SK-N-SH (cell line): ENCODE data around the gene SBF2. TPM values are rescaled to one million over a fixed set of nuclear protein-coding genes. Genes with fewer than 3 reads are reported as not detected.
"Not testable (repeated sequence)": the region's sequence is repeated elsewhere in the genome, so short reads cannot be mapped to it uniquely, and the experiment has no call there.

Source experiments
- CTCF ChIA-PET: fragments of 300-600, 350-600 bp; formaldehyde crosslinking; extraction: SDS; loops from one replicate; lab custom pipeline; 2021; lab: Yijun Ruan, JAX
- POLR2A ChIA-PET: fragments of 350-600 bp; sonication (Branson Sonifier 250); formaldehyde crosslinking; extraction: SDS; loops from one replicate; lab custom pipeline; 2020; ENCODE audit warnings: antibody characterized with exemption, inconsistent platforms; lab: Yijun Ruan, JAX
- DNase-seq: peaks from one replicate; pipeline ENCODE4 v3.0.0; 2012
- H2AFZ ChIP-seq: fragments of 200-600 bp; sonication (generic); 2 replicates; pipeline ENCODE4 v1.8.1; 2016; ENCODE audit warnings: antibody characterized with exemption, mild to moderate bottlenecking, low read depth
- H3F3A ChIP-seq: fragments of 200-600 bp; sonication (generic); replicated peaks from 2 replicates; pipeline ENCODE3; 2016; ENCODE audit warnings: antibody characterized with exemption, mild to moderate bottlenecking; ENCODE audit not compliant: insufficient read depth
- H3K27ac ChIP-seq, 2 experiments: fragments of 200-500 bp in 1 of 2; fragments of 200-600 bp in 1 of 2; sonication (Bioruptor generic) in 1 of 2; sonication (generic), shearing (Covaris generic) in 1 of 2; 2 replicates each; pipeline versions ENCODE4 v1.5.1 to v1.6.1; 2014 to 2016; ENCODE audit warnings: low read depth in 2 of 2, inconsistent platforms in 1 of 2, low read length in 1 of 2, mild to moderate bottlenecking in 1 of 2, mixed read lengths in 1 of 2
- H3K27me3 ChIP-seq: fragments of 200-600 bp; sonication (generic), shearing (Covaris generic); 2 replicates; pipeline ENCODE4 v1.6.1; 2016; ENCODE audit warnings: mixed run types; ENCODE audit not compliant: insufficient read depth
- H3K36me3 ChIP-seq, 2 experiments: fragments of 200-500 bp in 1 of 2; fragments of 200-600 bp in 1 of 2; sonication (Bioruptor generic) in 1 of 2; sonication (generic) in 1 of 2; replicated peaks in 1 of 2; 2 replicates each; pipeline versions ENCODE3 to v1.5.1; 2014 to 2016; ENCODE audit warnings: low read length in 1 of 2, mild to moderate bottlenecking in 1 of 2; ENCODE audit not compliant: insufficient read depth in 2 of 2, control insufficient read depth in 1 of 2
- H3K4me1 ChIP-seq, 2 experiments: fragments of 200-500 bp in 1 of 2; fragments of 200-600 bp in 1 of 2; sonication (Bioruptor generic) in 1 of 2; sonication (generic), shearing (Covaris generic) in 1 of 2; 2 replicates each; pipeline versions ENCODE4 v1.5.1 to v1.6.1; 2014 to 2016; ENCODE audit warnings: low read depth in 1 of 2, low read length in 1 of 2, mixed run types in 1 of 2; ENCODE audit not compliant: insufficient read depth in 2 of 2, control insufficient read depth in 1 of 2
- H3K4me2 ChIP-seq: fragments of 200-600 bp; sonication (generic), shearing (Covaris generic); 2 replicates; pipeline ENCODE4 v1.6.1; 2017; ENCODE audit warnings: mixed run types
- H3K4me3 ChIP-seq, 2 experiments: fragments of 200-500 bp in 1 of 2; fragments of 200-600 bp in 1 of 2; sonication (Bioruptor generic) in 1 of 2; sonication (generic), shearing (Covaris generic) in 1 of 2; 2 replicates each; pipeline versions ENCODE4 v1.5.1 to v1.8.1; 2014 to 2016; ENCODE audit warnings: low read depth in 2 of 2, inconsistent platforms in 1 of 2, low read length in 1 of 2, mild to moderate bottlenecking in 1 of 2, mixed read lengths in 1 of 2, moderate library complexity in 1 of 2
- H3K79me2 ChIP-seq: fragments of 200-600 bp; sonication (generic); 2 replicates; pipeline ENCODE4 v1.8.1; 2017; ENCODE audit warnings: mild to moderate bottlenecking; ENCODE audit not compliant: insufficient read depth
- H3K9ac ChIP-seq: fragments of 200-600 bp; sonication (generic); 2 replicates; pipeline ENCODE4 v1.6.1; 2017; ENCODE audit warnings: mixed run types
- H3K9me2 ChIP-seq: fragments of 200-600 bp; sonication (generic); 2 replicates; pipeline ENCODE4 v1.6.1; 2017; ENCODE audit warnings: mixed run types
- H3K9me3 ChIP-seq: fragments of 200-600 bp; sonication (generic); 2 replicates; pipeline ENCODE4 v1.6.1; 2017; ENCODE audit warnings: mixed run types, mild to moderate bottlenecking, moderate library complexity
- H4K20me1 ChIP-seq: fragments of 200-600 bp; sonication (generic); 2 replicates; pipeline ENCODE4 v1.6.1; 2017; ENCODE audit warnings: mild to moderate bottlenecking, mixed run types; ENCODE audit not compliant: insufficient read depth
- RAD21 ChIP-seq: IDR thresholded peaks from 2 replicates; pipeline ENCODE4 v1.6.1; 2012; ENCODE audit warnings: mild to moderate bottlenecking, low read length
- RCOR1 ChIP-seq: fragments of 150-350 bp; IDR thresholded peaks from 2 replicates; pipeline ENCODE4 v1.6.1; 2017; ENCODE audit warnings: antibody characterized with exemption, low read length
- WGBS: methylation state at CpG from one replicate; pipeline ENCODE4 v1.1.6; 2017; ENCODE audit warnings: low lambda C conversion rate; 5-methylcytosine and 5-hydroxymethylcytosine counted together
- polyA plus RNA-seq, 3 experiments: library from polyadenylated mRNA; depleted of rRNA; stranded (reverse); fragments of >200 nt; gene quantifications; 2 replicates each; pipeline ENCODE4 v1.2.3, GENCODE V29; 2012
- TF ChIP-seq, protein P1 (sequence below): IDR thresholded peaks from 2 replicates; pipeline ENCODE4 v1.6.1; 2012; ENCODE audit warnings: mild to moderate bottlenecking, low read depth, low read length, moderate library complexity

SBF2 gene
- polyA plus RNA-seq, 1 of the 3 experiments (the other 2 are of a cell fraction): 23.0 TPM

- Histone ChIP-seq H3K9me2 (no peaks in the 10 kb centered on the region), H3K4me3 (no peak overlapping the region), H3K9me3 (0 out of 2 replicates have a peak, but pooled peaks cover 7% of the 10 kb centered on the region), H3K27ac (no peak overlapping the region), H3K4me1 (no peaks in the 10 kb centered on the region), H4K20me1 (no peaks in the 10 kb centered on the region), H3K27me3 (no peaks in the 10 kb centered on the region), H3K9ac (no peak overlapping the region), H3F3A (peaks cover 8% of the 10 kb centered on the region), H3K36me3 (peaks cover 17 to 43% of the 10 kb centered on the region in 2 experiments), H3K79me2 (peaks cover 12% of the 10 kb centered on the region; the same call in 1 of the 2 replicates), H3K4me2 (no peak overlapping the region), H2AFZ (no peak overlapping the region)
- DNase-seq: no peak
- POLR2A ChIA-PET: no interaction called here
- TF ChIP-seq RAD21 (peak; percentile 8; the same call in 1 of the 2 replicates), RCOR1 (no peak)
- TF ChIP-seq, protein P1, sequence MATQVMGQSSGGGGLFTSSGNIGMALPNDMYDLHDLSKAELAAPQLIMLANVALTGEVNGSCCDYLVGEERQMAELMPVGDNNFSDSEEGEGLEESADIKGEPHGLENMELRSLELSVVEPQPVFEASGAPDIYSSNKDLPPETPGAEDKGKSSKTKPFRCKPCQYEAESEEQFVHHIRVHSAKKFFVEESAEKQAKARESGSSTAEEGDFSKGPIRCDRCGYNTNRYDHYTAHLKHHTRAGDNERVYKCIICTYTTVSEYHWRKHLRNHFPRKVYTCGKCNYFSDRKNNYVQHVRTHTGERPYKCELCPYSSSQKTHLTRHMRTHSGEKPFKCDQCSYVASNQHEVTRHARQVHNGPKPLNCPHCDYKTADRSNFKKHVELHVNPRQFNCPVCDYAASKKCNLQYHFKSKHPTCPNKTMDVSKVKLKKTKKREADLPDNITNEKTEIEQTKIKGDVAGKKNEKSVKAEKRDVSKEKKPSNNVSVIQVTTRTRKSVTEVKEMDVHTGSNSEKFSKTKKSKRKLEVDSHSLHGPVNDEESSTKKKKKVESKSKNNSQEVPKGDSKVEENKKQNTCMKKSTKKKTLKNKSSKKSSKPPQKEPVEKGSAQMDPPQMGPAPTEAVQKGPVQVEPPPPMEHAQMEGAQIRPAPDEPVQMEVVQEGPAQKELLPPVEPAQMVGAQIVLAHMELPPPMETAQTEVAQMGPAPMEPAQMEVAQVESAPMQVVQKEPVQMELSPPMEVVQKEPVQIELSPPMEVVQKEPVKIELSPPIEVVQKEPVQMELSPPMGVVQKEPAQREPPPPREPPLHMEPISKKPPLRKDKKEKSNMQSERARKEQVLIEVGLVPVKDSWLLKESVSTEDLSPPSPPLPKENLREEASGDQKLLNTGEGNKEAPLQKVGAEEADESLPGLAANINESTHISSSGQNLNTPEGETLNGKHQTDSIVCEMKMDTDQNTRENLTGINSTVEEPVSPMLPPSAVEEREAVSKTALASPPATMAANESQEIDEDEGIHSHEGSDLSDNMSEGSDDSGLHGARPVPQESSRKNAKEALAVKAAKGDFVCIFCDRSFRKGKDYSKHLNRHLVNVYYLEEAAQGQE: peak; percentile 80; the same call in 1 of the 2 replicates
- CTCF ChIA-PET: no interaction called here
- WGBS: 79% methylated on average over 4 of the region's 4 CpGs
Measured at GRCh38 chr11:9990221-9990973, 303.6 kb downstream of the SBF2 start.

DNA sequence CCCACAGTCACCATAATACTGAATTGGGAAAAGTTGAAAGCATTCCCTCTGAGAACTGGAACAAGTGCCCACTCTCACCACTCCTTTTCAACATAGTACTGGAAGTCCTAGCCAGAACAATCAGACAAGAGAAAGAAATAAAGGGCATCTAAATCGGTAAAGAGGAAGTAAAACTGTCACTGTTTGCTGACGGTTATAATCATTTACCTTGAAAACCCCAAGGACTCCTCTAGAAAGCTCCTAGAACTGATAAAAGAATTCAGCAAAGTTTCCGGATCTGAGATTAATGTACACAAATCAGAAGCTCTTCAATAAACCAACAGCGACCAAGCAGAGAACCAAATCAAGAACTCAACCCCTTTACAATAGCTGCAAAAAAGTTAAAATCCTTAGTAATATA is 306.7 kb downstream of the SBF2 start:
- H4K20me1 ChIP-seq, DNase-seq, H3K27me3 ChIP-seq, CTCF ChIA-PET, H3K9ac ChIP-seq, H3K4me2 ChIP-seq, H2AFZ ChIP-seq, H3K4me3 ChIP-seq, H3K9me3 ChIP-seq, POLR2A ChIA-PET, H3K9me2 ChIP-seq, H3K27ac ChIP-seq, H3K4me1 ChIP-seq: not testable (repeated sequence)
- Histone ChIP-seq H3F3A (peaks cover 11% of the 10 kb centered on the region), H3K79me2 (peaks cover 16% of the 10 kb centered on the region), H3K36me3 (peaks cover 7 to 52% of the 10 kb centered on the region in 2 experiments)
- 87% methylated on average over 4 of the region's 4 CpGs for WGBS
